Effector CD8-positive, alpha-beta T cell (primary cell): Measurements from ENCODE around the gene USP9X.
"Not testable (repeated sequence)": the region's sequence is repeated elsewhere in the genome, so short reads cannot be mapped to it uniquely, and the experiment has no call there.

Experiments used
- DNase-seq: peaks from one replicate; lab custom pipeline; 2025; lab: John Stamatoyannopoulos, UW

Gene USP9X

GRCh38 chrX:41127477-41128192, 42.4 kb downstream of the USP9X start:
- no peak for DNase-seq

GRCh38 chrX:41128955-41129354, 43.7 kb downstream of the USP9X start:
- no peak for DNase-seq

GRCh38 chrX:41131766-41132165, 46.5 kb downstream of the USP9X start:
- no peak for DNase-seq

GRCh38 chrX:41133551-41133950, 48.3 kb downstream of the USP9X start:
- no peak for DNase-seq

GRCh38 chrX:41137589-41137988, 52.3 kb downstream of the USP9X start:
- DNase-seq, result no peak

GRCh38 chrX:41142130-41142910, 57.1 kb downstream of the USP9X start:
- DNase-seq, result no peak

- no peak for DNase-seq
Observed at GRCh38 chrX:41144873-41145272, 59.6 kb downstream of the USP9X start.

GRCh38 chrX:41145920-41146608, 60.8 kb downstream of the USP9X start:
- DNase-seq, result no peak

GRCh38 chrX:41148553-41148952, 63.3 kb downstream of the USP9X start:
- no peak for DNase-seq

- DNase-seq, result no peak
Observed at GRCh38 chrX:41150043-41150442, 64.8 kb downstream of the USP9X start.

GRCh38 chrX:41151726-41152125, 66.5 kb downstream of the USP9X start:
- DNase-seq, result not testable (repeated sequence)

GRCh38 chrX:41152221-41152620, 67.0 kb downstream of the USP9X start:
- DNase-seq, result no peak

- no peak for DNase-seq
Observed at GRCh38 chrX:41153448-41153847, 68.2 kb downstream of the USP9X start.

GRCh38 chrX:41153957-41154356, 68.7 kb downstream of the USP9X start:
- no peak for DNase-seq

GRCh38 chrX:41164449-41164848, 79.2 kb downstream of the USP9X start:
- no peak for DNase-seq

GRCh38 chrX:41167888-41168287, 82.6 kb downstream of the USP9X start:
- no peak for DNase-seq

GRCh38 chrX:41176263-41176662, 91.0 kb downstream of the USP9X start:
- DNase-seq, result no peak

- DNase-seq, result no peak
Observed at GRCh38 chrX:41177297-41177696, 92.1 kb downstream of the USP9X start.

- DNase-seq, result no peak
Observed at GRCh38 chrX:41178201-41178600, 93.0 kb downstream of the USP9X start.

- peak; percentile 4 for DNase-seq
Observed at GRCh38 chrX:41180194-41180908, 95.1 kb downstream of the USP9X start.

- no peak for DNase-seq
Observed at GRCh38 chrX:41184312-41184711, 99.1 kb downstream of the USP9X start.

GRCh38 chrX:41186946-41187345, 101.7 kb downstream of the USP9X start:
- DNase-seq, result not testable (repeated sequence)
